Tibial nerve (tissue), 4 donors: ENCODE measurements around the gene CHAC2. TPM values are rescaled to one million over a fixed set of nuclear protein-coding genes. Genes with fewer than 3 reads are reported as not detected.
"Not testable (repeated sequence)": the region's sequence is repeated elsewhere in the genome, so short reads cannot be mapped to it uniquely, and the experiment has no call there.

Experiments used
- DNase-seq, 2 donors: peaks; one replicate each; pipeline ENCODE4 v3.0.0-alpha.2; 2019; ENCODE audit warnings: low spot score in 2 of 2
- H3K27ac ChIP-seq, 4 donors: fragments of 200-600 bp; sonication (generic) in 3 of 4; one replicate each; pipeline ENCODE4 v1.5.1; 2017 to 2019; ENCODE audit warnings: mild to moderate bottlenecking in 1 of 4
- H3K27me3 ChIP-seq, 2 donors: fragments of 200-600 bp; sonication (generic) in 1 of 2; one replicate each; pipeline versions ENCODE4 v1.5.1 to v1.6.0; 2017 to 2019
- H3K36me3 ChIP-seq, 3 donors: fragments of 200-600 bp; sonication (generic); one replicate each; pipeline ENCODE4 v1.5.1; 2018 to 2019
- H3K4me1 ChIP-seq, 4 donors: fragments of 200-600 bp; sonication (generic) in 3 of 4; one replicate each; pipeline ENCODE4 v1.5.1; 2017 to 2019
- H3K4me3 ChIP-seq, 4 donors: fragments of 200-600 bp; sonication (generic) in 3 of 4; one replicate each; pipeline ENCODE4 v1.5.1; 2017 to 2019; ENCODE audit warnings: mild to moderate bottlenecking in 1 of 4, moderate library complexity in 1 of 4
- H3K9me3 ChIP-seq, 4 donors: fragments of 200-600 bp; sonication (generic) in 3 of 4; one replicate each; pipeline ENCODE4 v1.5.1; 2017 to 2019
- CTCF ChIP-seq, 5 experiments: fragments of 200-600 bp in 3 of 5; fragments of 450-650 bp in 2 of 5; sonication (generic) in 3 of 5; IDR thresholded peaks; one replicate each; pipeline ENCODE4 v1.5.1; 2016 to 2019; ENCODE audit warnings: antibody characterized with exemption in 5 of 5, mild to moderate bottlenecking in 3 of 5, moderate library complexity in 2 of 5
- EP300 ChIP-seq, 2 donors: sonication (generic); formaldehyde crosslinking; IDR thresholded peaks; one replicate each; pipeline ENCODE4 v1.6.1; 2017; ENCODE audit warnings: antibody characterized with exemption in 2 of 2, mild to moderate bottlenecking in 1 of 2
- POLR2A ChIP-seq, 2 donors: fragments of 450-650 bp; IDR thresholded peaks; one replicate each; pipeline ENCODE4 v1.6.1; 2017; ENCODE audit warnings: antibody characterized with exemption in 2 of 2, mild to moderate bottlenecking in 2 of 2, moderate library complexity in 2 of 2
- WGBS, 2 donors: methylation state at CpG; one replicate each; pipeline ENCODE4 v1.1.5; 2018; 5-methylcytosine and 5-hydroxymethylcytosine counted together
- total RNA-seq, 4 donors: library from RNA; depleted of rRNA; stranded (reverse); fragments of >200 nt; gene quantifications; one replicate each; pipeline ENCODE4 v1.1.0, GENCODE V29; 2016

CHAC2 gene
- total RNA-seq: 1 to 10 TPM; 1.1 to 4.8 (median 1.8) TPM

- Histone ChIP-seq H3K27me3 (no peaks in the 10 kb centered on the region), H3K36me3 (peaks cover 0 to 9% (median 0%) of the 10 kb centered on the region in 3 donors), H3K4me1 (peaks cover 0 to 24% (median 7%) of the 10 kb centered on the region in 4 donors), H3K27ac (peak within 1 kb of the TSS; percentile 43 to 81 (median 78)), H3K9me3 (no peaks in the 10 kb centered on the region), H3K4me3 (peak within 1 kb of the TSS; percentile 63 to 84 (median 76))
- WGBS, 2 donors: 0% methylated on average over 40 to 45 of the region's 46 CpGs
- peak in 1 of 2 donors; percentile 26 for TF ChIP-seq POLR2A (IDR thresholded peaks at IDR 0.05)
- TF ChIP-seq CTCF (IDR thresholded peaks at IDR 0.05): peak; percentile 32 to 74 (median 46)
- peak in 1 of 2 donors; percentile 58 for TF ChIP-seq EP300 (IDR thresholded peaks at IDR 0.05)
- DNase-seq: peak; percentile 65 to 66
Observed at GRCh38 chr2:53767405-53768241, at the start of gene CHAC2. CHAC2 (plus strand) TSS chr2:53767804; CDS start chr2:53767887, 83 bp downstream.

GRCh38 chr2:53720944-53721343 lies 46.7 kb upstream of the CHAC2 start:
- H3K27me3 ChIP-seq, H3K4me1 ChIP-seq, DNase-seq, H3K27ac ChIP-seq, H3K4me3 ChIP-seq: not testable (repeated sequence)
- peaks cover 0 to 20% (median 0%) of the 10 kb centered on the region in 3 donors for H3K36me3 ChIP-seq
- 97 to 98% methylated on average over 3 of the region's 3 CpGs for WGBS, 2 donors
- H3K9me3 ChIP-seq: peaks cover 0 to 14% (median 0%) of the 10 kb centered on the region in 4 donors

GRCh38 chr2:53724536-53724935 lies 43.1 kb upstream of the CHAC2 start:
- Histone ChIP-seq H3K4me3 (no peak overlapping the region), H3K9me3 (no peaks in the 10 kb centered on the region), H3K4me1 (no peaks in the 10 kb centered on the region), H3K27ac (no peak overlapping the region), H3K27me3 (no peaks in the 10 kb centered on the region), H3K36me3 (peaks cover 0 to 33% (median 0%) of the 10 kb centered on the region in 3 donors)
- no peak for DNase-seq
- 94 to 98% methylated on average over 2 of the region's 2 CpGs for WGBS, 2 donors
- no peak for TF ChIP-seq EP300 (IDR thresholded peaks at IDR 0.05)

GRCh38 chr2:53725662-53726061 lies 41.9 kb upstream of the CHAC2 start:
- DNase-seq: no peak
- Histone ChIP-seq H3K9me3 (no peaks in the 10 kb centered on the region), H3K4me3 (no peak overlapping the region), H3K27me3 (no peaks in the 10 kb centered on the region), H3K36me3 (peaks cover 0 to 42% (median 0%) of the 10 kb centered on the region in 3 donors), H3K4me1 (no peaks in the 10 kb centered on the region), H3K27ac (no peak overlapping the region)
- no peak for TF ChIP-seq EP300 (IDR thresholded peaks at IDR 0.05)
- no peak for TF ChIP-seq POLR2A (IDR thresholded peaks at IDR 0.05)
- TF ChIP-seq CTCF (IDR thresholded peaks at IDR 0.05): no peak
- 93 to 96% methylated on average over 4 of the region's 4 CpGs for WGBS, 2 donors

- Histone ChIP-seq H3K27ac (no peak overlapping the region), H3K27me3 (no peaks in the 10 kb centered on the region), H3K9me3 (no peaks in the 10 kb centered on the region), H3K36me3 (peaks cover 0 to 55% (median 0%) of the 10 kb centered on the region in 3 donors), H3K4me3 (no peak overlapping the region), H3K4me1 (no peaks in the 10 kb centered on the region)
- TF ChIP-seq POLR2A (IDR thresholded peaks at IDR 0.05): no peak
- TF ChIP-seq EP300 (IDR thresholded peaks at IDR 0.05): no peak
- TF ChIP-seq CTCF (IDR thresholded peaks at IDR 0.05): no peak
- 94 to 96% methylated on average over 3 of the region's 3 CpGs for WGBS, 2 donors
- no peak for DNase-seq
Observed at GRCh38 chr2:53727921-53728320, 39.7 kb upstream of the CHAC2 start.

GRCh38 chr2:53729143-53729762 lies 38.4 kb upstream of the CHAC2 start:
- TF ChIP-seq EP300 (IDR thresholded peaks at IDR 0.05) (no peak), POLR2A (IDR thresholded peaks at IDR 0.05) (no peak), CTCF (IDR thresholded peaks at IDR 0.05) (no peak)
- WGBS, 2 donors: 66 to 88% methylated on average over 1 of the region's 1 CpG
- H3K9me3 ChIP-seq: no peaks in the 10 kb centered on the region
- no peak for DNase-seq
- no peak overlapping the region for H3K4me3 ChIP-seq
- H3K4me1 ChIP-seq: no peaks in the 10 kb centered on the region
- no peaks in the 10 kb centered on the region for H3K27me3 ChIP-seq
- peaks cover 0 to 52% (median 0%) of the 10 kb centered on the region in 3 donors for H3K36me3 ChIP-seq
- H3K27ac ChIP-seq: no peak overlapping the region
